PC-3 (cell line): ENCODE measurements around the gene TREM1. TPM values are rescaled to one million over a fixed set of nuclear protein-coding genes. Genes with fewer than 3 reads are reported as not detected.
A peak's percentile ranks its signal among the peaks of the same experiment; 100 is the strongest.

Experiments
- ATAC-seq: fragments of 200-7000 bp; cut with Tn5 transposase; 2 replicates; pipeline ENCODE4 v1.9.1; 2020; ENCODE audit warnings: mild to moderate bottlenecking, moderate library complexity
- BruUV-seq: library from RNA; stranded (reverse); fragments of 400-500 nt; replicated peaks from 2 replicates; lab custom pipeline; 2021; lab: Mats Ljungman, UMichigan
- CTCF ChIA-PET: fragments of 300-600 bp; sonication (Branson Sonifier 250); formaldehyde crosslinking; loops from one replicate; lab custom pipeline; 2022; ENCODE audit warnings: antibody characterized with exemption; lab: Charles Lee
- POLR2A ChIA-PET: fragments of 300-600 bp; sonication (Branson Sonifier 250); formaldehyde crosslinking; loops from one replicate; lab custom pipeline; 2022; ENCODE audit warnings: antibody characterized with exemption; ENCODE audit not compliant: unreplicated experiment; lab: Charles Lee
- DNase-seq: peaks from one replicate; pipeline ENCODE4 v3.0.0-alpha.2; 2015
- H2AFZ ChIP-seq: fragments of 300-600 bp; sonication (generic); 2 replicates; pipeline ENCODE4 v1.6.0; 2016; ENCODE audit warnings: antibody characterized with exemption, low read length
- H3F3A ChIP-seq: fragments of 300-600 bp; sonication (generic); one replicate; pipeline ENCODE4 v1.6.0; 2017; ENCODE audit warnings: antibody characterized with exemption, low read length, control low read depth, mild to moderate bottlenecking; ENCODE audit not compliant: unreplicated experiment
- H3K27ac ChIP-seq: fragments of 300-600 bp; sonication (generic); 2 replicates; pipeline ENCODE4 v1.5.1; 2016; ENCODE audit warnings: mild to moderate bottlenecking, low read length
- H3K27me3 ChIP-seq: fragments of 300-600 bp; sonication (generic); 2 replicates; pipeline ENCODE4 v1.6.1; 2016; ENCODE audit warnings: low read length, mixed read lengths
- H3K36me3 ChIP-seq: fragments of 300-600 bp; sonication (generic); 2 replicates; pipeline ENCODE4 v1.6.1; 2016; ENCODE audit warnings: low read depth, mixed run types, low read length, mixed read lengths
- H3K4me1 ChIP-seq: fragments of 300-600 bp; sonication (generic); 2 replicates; pipeline ENCODE4 v1.5.1; 2016; ENCODE audit warnings: low read length; ENCODE audit not compliant: insufficient read depth
- H3K4me2 ChIP-seq: fragments of 300-600 bp; sonication (generic); 2 replicates; pipeline ENCODE4 v1.6.0; 2016; ENCODE audit warnings: low read length
- H3K4me3 ChIP-seq: fragments of 300-600 bp; sonication (generic); 2 replicates; pipeline ENCODE4 v1.5.1; 2016; ENCODE audit warnings: mild to moderate bottlenecking, low read length, mixed read lengths
- H3K79me2 ChIP-seq: fragments of 300-600 bp; sonication (generic); 2 replicates; pipeline ENCODE4 v1.6.1; 2017; ENCODE audit warnings: low read length, mixed read lengths
- H3K9ac ChIP-seq: fragments of 300-600 bp; sonication (generic); 2 replicates; pipeline ENCODE4 v1.6.0; 2016; ENCODE audit warnings: mild to moderate bottlenecking, low read length
- H3K9me2 ChIP-seq: fragments of 300-600 bp; sonication (generic); replicated peaks from 2 replicates; pipeline ENCODE4 v1.6.1; 2016; ENCODE audit warnings: mixed run types, low read length, mixed read lengths
- H3K9me3 ChIP-seq: fragments of 300-600 bp; sonication (generic); 2 replicates; pipeline ENCODE4 v1.6.1; 2016; ENCODE audit warnings: low read length, mixed read lengths
- H4K20me1 ChIP-seq: fragments of 300-600 bp; sonication (generic); 2 replicates; pipeline ENCODE4 v1.6.1; 2016; ENCODE audit warnings: low read length, mixed read lengths
- EZH2 ChIP-seq: fragments of 300-600 bp; sonication (generic); IDR thresholded peaks from one replicate; pipeline ENCODE4 v1.6.1; 2017; ENCODE audit warnings: antibody characterized with exemption, mild to moderate bottlenecking, low read length; ENCODE audit not compliant: unreplicated experiment
- EZH2phosphoT487 ChIP-seq: fragments of 300-600 bp; sonication (generic); IDR thresholded peaks from 2 replicates; pipeline ENCODE4 v1.6.1; 2018; ENCODE audit warnings: mild to moderate bottlenecking, antibody characterized with exemption, low read length, borderline replicate concordance
- intact Hi-C: fragments of 100-400 bp; cut with micrococcal nuclease; formaldehyde crosslinking; loops from 2 replicates; pipeline ENCODE4 v1.9.0; 2023
- total RNA-seq: library from RNA; depleted of rRNA; stranded (reverse); fragments of >200 nt; gene quantifications from 2 replicates; pipeline ENCODE4 v1.2.3, GENCODE V29; 2014
- TF ChIP-seq, protein P1 (sequence below): fragments of 300-600 bp; sonication (generic); conservative IDR thresholded peaks from 2 replicates; pipeline ENCODE4 v1.5.1; 2017; ENCODE audit warnings: antibody characterized with exemption, low read depth, mild to moderate bottlenecking, low read length

The TREM1 gene
- total RNA-seq, 1 experiment from 2014 or later: 0.98 TPM

DNA sequence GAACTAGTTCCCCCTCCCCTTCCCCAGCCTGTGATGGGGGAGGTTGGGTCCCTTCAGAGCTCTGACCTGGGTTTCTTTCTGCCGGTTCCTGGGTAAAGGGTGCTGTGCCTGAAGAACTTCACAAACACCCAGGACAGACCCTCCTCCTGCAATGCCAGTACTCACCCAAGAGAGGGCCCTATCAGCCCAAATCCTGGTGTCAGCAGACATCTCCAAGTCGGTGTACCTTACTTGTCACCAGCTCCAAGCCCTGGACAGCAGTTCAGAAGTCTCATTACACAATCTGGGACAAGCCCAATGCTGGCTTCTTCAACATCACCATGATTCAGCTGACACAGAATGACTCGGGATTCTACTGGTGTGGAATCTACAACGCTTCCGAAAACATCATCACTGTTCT is 57.9 kb downstream of the TREM1 start:
- BruUV-seq: no TSS peak
- TF ChIP-seq EZH2 (no peak), EZH2phosphoT487 (no peak)
- TF ChIP-seq, protein P1, sequence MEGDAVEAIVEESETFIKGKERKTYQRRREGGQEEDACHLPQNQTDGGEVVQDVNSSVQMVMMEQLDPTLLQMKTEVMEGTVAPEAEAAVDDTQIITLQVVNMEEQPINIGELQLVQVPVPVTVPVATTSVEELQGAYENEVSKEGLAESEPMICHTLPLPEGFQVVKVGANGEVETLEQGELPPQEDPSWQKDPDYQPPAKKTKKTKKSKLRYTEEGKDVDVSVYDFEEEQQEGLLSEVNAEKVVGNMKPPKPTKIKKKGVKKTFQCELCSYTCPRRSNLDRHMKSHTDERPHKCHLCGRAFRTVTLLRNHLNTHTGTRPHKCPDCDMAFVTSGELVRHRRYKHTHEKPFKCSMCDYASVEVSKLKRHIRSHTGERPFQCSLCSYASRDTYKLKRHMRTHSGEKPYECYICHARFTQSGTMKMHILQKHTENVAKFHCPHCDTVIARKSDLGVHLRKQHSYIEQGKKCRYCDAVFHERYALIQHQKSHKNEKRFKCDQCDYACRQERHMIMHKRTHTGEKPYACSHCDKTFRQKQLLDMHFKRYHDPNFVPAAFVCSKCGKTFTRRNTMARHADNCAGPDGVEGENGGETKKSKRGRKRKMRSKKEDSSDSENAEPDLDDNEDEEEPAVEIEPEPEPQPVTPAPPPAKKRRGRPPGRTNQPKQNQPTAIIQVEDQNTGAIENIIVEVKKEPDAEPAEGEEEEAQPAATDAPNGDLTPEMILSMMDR: no peak
- Histone ChIP-seq H3K27me3 (peaks cover 44% of the 10 kb centered on the region), H3K4me3 (no peak overlapping the region), H4K20me1 (no peaks in the 10 kb centered on the region), H3K36me3 (no peaks in the 10 kb centered on the region), H3K79me2 (no peaks in the 10 kb centered on the region), H2AFZ (no peak overlapping the region), H3K9me2 (no peaks in the 10 kb centered on the region), H3K9me3 (no peaks in the 10 kb centered on the region), H3K4me1 (peaks cover 12% of the 10 kb centered on the region; the same call in 1 of the 2 replicates), H3F3A (no peaks in the 10 kb centered on the region), H3K9ac (no peak overlapping the region), H3K27ac (no peak overlapping the region), H3K4me2 (no peak overlapping the region)
- ATAC-seq: no peak
- CTCF ChIA-PET: no interaction called here
- intact Hi-C loops: no loop called here
- POLR2A ChIA-PET: no interaction called here
- no peak for DNase-seq

DNA sequence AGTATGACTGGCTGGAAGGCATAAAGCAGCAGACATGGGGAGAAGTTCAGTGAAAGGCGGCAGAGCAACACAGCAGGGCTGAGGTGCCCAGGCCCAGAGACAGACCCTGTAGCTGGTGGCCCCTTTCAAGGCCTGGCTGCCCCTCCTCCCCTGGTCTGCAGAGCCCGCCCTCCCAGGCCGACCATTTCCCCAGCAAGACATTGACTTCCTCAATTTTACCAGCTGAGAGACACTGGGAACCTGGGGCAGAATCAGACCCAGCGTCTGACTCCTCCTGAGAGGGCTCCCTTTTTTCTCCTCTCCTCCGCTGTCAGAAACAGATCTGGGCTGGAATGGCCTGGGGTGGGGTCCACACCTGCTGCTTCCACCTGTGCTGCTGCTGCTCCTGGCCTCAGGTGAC is 58.4 kb downstream of the TREM1 start, which contains the start of gene TREML4:
Gene TREML4 (plus strand): TSS at position 254 of the 400 bp plus-strand sequence. CDS start 79 bp downstream, at position 333.
- ChIA-PET POLR2A (no interaction called here), CTCF (no interaction called here)
- ATAC-seq: no peak
- peaks cover 44% of the 10 kb centered on the region for H3K27me3 ChIP-seq
- H3K79me2 ChIP-seq: no peaks in the 10 kb centered on the region
- BruUV-seq: no TSS peak
- H3K27ac ChIP-seq: no peak within 1 kb of the TSS
- no peaks in the 10 kb centered on the region for H3K9me2 ChIP-seq
- no peak for DNase-seq
- intact Hi-C loops: no loop called here
- no peaks in the 10 kb centered on the region for H4K20me1 ChIP-seq
- H3F3A ChIP-seq: no peaks in the 10 kb centered on the region
- peaks cover 12% of the 10 kb centered on the region; the same call in 1 of the 2 replicates for H3K4me1 ChIP-seq
- H3K36me3 ChIP-seq: no peaks in the 10 kb centered on the region
- no peak within 1 kb of the TSS for H3K9ac ChIP-seq
- no peak within 1 kb of the TSS for H3K4me3 ChIP-seq
- TF ChIP-seq EZH2 (no peak), EZH2phosphoT487 (no peak)
- TF ChIP-seq, protein P1: no peak
- H3K4me2 ChIP-seq: no peak within 1 kb of the TSS
- no peak within 1 kb of the TSS for H2AFZ ChIP-seq
- H3K9me3 ChIP-seq: no peaks in the 10 kb centered on the region

DNA sequence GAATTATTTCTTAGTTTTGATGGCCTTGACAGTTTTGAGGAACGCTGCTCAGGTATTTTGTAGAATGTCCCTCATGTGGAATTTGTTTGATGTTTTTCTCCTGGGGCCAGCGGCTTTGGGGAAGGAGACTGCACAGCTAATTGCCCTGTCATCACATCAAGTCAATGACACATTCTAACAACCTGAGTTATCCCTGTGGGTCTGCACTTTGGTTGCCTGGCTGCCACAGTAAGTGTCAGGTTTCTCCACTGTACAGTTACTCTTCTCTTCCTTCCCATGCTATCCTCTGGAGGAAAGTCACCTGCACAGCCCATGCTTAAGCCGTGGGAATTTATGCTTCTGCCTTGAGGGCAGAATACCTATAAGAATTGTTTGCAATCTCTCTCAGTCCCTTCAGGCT is 59.7 kb downstream of the TREM1 start:
- peak; percentile 22 for DNase-seq
- ATAC-seq: peak; percentile 45
- no peaks in the 10 kb centered on the region for H3F3A ChIP-seq
- no peak overlapping the region for H3K4me3 ChIP-seq
- no TSS peak for BruUV-seq
- CTCF ChIA-PET: no interaction called here
- POLR2A ChIA-PET: no interaction called here
- H3K4me2 ChIP-seq: no peak overlapping the region
- no peaks in the 10 kb centered on the region for H4K20me1 ChIP-seq
- no peaks in the 10 kb centered on the region for H3K9me2 ChIP-seq
- no peak overlapping the region for H2AFZ ChIP-seq
- no peak overlapping the region for H3K27ac ChIP-seq
- H3K36me3 ChIP-seq: no peaks in the 10 kb centered on the region
- TF ChIP-seq, protein P1: no peak
- TF ChIP-seq EZH2phosphoT487 (no peak), EZH2 (no peak)
- no peak overlapping the region for H3K9ac ChIP-seq
- intact Hi-C loops: no loop called here
- no peaks in the 10 kb centered on the region for H3K79me2 ChIP-seq
- H3K4me1 ChIP-seq: peaks cover 12% of the 10 kb centered on the region; the same call in 1 of the 2 replicates
- peaks cover 32% of the 10 kb centered on the region for H3K27me3 ChIP-seq
- H3K9me3 ChIP-seq: no peaks in the 10 kb centered on the region
